Measurements from ENCODE around the gene WDR75.
"Not testable (repeated sequence)": the region's sequence is repeated elsewhere in the genome, so short reads cannot be mapped to it uniquely, and the experiment has no call there.

WDR75 gene

GRCh38 chr2:189441709-189442074, 418 bp downstream of the WDR75 start:
- DNase-seq, result no peak

GRCh38 chr2:189442468-189442867, 1.2 kb downstream of the WDR75 start:
- DNase-seq, result no peak

GRCh38 chr2:189444322-189444721, 3.0 kb downstream of the WDR75 start:
- DNase-seq, result no peak

GRCh38 chr2:189446780-189447179, 5.5 kb downstream of the WDR75 start:
- DNase-seq, result no peak

- no peak for DNase-seq
These were observed 12.7 kb downstream of the WDR75 start for GRCh38 chr2:189454009-189454408.

- DNase-seq, result no peak
These were observed 23.8 kb downstream of the WDR75 start for GRCh38 chr2:189465076-189465475.

GRCh38 chr2:189465478-189465877, 24.2 kb downstream of the WDR75 start:
- no peak for DNase-seq

GRCh38 chr2:189466046-189466445, 24.8 kb downstream of the WDR75 start:
- no peak for DNase-seq

- peak; percentile 32 for DNase-seq
These were observed 25.4 kb downstream of the WDR75 start for GRCh38 chr2:189466656-189467055.

GRCh38 chr2:189467160-189467559, 25.9 kb downstream of the WDR75 start:
- DNase-seq, result no peak

GRCh38 chr2:189467593-189467992, 26.3 kb downstream of the WDR75 start:
- DNase-seq, result no peak

GRCh38 chr2:189474526-189474925, 33.3 kb downstream of the WDR75 start:
- no peak for DNase-seq

GRCh38 chr2:189477756-189478155, 36.5 kb downstream of the WDR75 start:
- DNase-seq, result no peak

- DNase-seq, result not testable (repeated sequence)
These were observed 37.0 kb downstream of the WDR75 start for GRCh38 chr2:189478289-189478688.

GRCh38 chr2:189481071-189481470, 39.8 kb downstream of the WDR75 start:
- DNase-seq, result no peak

- no peak for DNase-seq
These were observed 42.3 kb downstream of the WDR75 start for GRCh38 chr2:189483571-189483970.

GRCh38 chr2:189483980-189484740, 42.9 kb downstream of the WDR75 start:
- no peak for DNase-seq

GRCh38 chr2:189485146-189485545, 43.9 kb downstream of the WDR75 start:
- no peak for DNase-seq

GRCh38 chr2:189486237-189486770, 45.0 kb downstream of the WDR75 start:
- DNase-seq, result no peak

- DNase-seq, result no peak
These were observed 46.2 kb downstream of the WDR75 start for GRCh38 chr2:189487283-189488007.

- no peak for DNase-seq
These were observed 46.7 kb downstream of the WDR75 start for GRCh38 chr2:189488008-189488310.

GRCh38 chr2:189492451-189492850, 51.2 kb downstream of the WDR75 start:
- peak; percentile 7 for DNase-seq

GRCh38 chr2:189498205-189498604, 56.9 kb downstream of the WDR75 start:
- DNase-seq, result no peak

- DNase-seq, result no peak
These were observed 57.9 kb downstream of the WDR75 start for GRCh38 chr2:189499137-189499536.
